ENCODE measurements around the gene SLC35F3.

The SLC35F3 gene

DNA sequence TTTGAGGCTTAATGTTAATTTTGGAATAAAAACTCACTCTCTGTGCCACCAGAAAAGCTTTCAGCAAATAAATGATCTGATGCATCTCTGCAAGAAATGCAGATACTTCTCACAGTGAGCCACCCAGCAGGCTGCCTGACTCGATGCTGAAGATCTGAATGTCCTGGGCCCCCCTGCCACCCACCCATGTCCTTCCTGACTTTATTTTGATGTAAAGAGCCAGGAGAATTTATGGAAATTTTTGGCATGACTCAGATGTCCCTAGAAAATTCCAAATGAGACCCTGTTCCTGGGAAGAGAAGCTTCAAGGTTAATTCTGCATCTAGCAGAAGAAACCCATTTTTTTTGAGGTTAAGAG, 406.0 kb downstream of the SLC35F3 start:
- Histone ChIP-seq H3K4me1 (ENCODE audit: control insufficient read depth, low read length) (no peaks in the 10 kb centered on the region), H3K9me2 (replicated peaks; ENCODE audit: control insufficient read depth, low read length) (no peaks in the 10 kb centered on the region), H3K79me2 (ENCODE audit: control insufficient read depth, low read length) (no peaks in the 10 kb centered on the region), H3K4me3 (ENCODE audit: low read length) (no peak overlapping the region), H4K20me1 (ENCODE audit: control insufficient read depth, insufficient read depth, low read depth, low read length) (no peaks in the 10 kb centered on the region), H3K36me3 (ENCODE audit: control insufficient read depth, low read length) (no peaks in the 10 kb centered on the region), H3K27ac (ENCODE audit: low read depth, low read length) (no peak overlapping the region), H3F3A (ENCODE audit: control insufficient read depth, insufficient read depth) (no peaks in the 10 kb centered on the region), H3K9me3 (ENCODE audit: control insufficient read depth, insufficient read depth, low read length) (no peaks in the 10 kb centered on the region), H3K4me2 (ENCODE audit: low read length) (no peak overlapping the region), H3K27me3 (ENCODE audit: control insufficient read depth, low read length) (peaks cover 17% of the 10 kb centered on the region; the same call in 1 of the 2 replicates)
- TF ChIP-seq EZH2phosphoT487 (IDR thresholded peaks at IDR 0.05; ENCODE audit: borderline replicate concordance, low read length) (no peak), CTCF (IDR thresholded peaks at IDR 0.05; ENCODE audit: low read depth, low read length, poor library complexity, severe bottlenecking) (no peak)

DNA sequence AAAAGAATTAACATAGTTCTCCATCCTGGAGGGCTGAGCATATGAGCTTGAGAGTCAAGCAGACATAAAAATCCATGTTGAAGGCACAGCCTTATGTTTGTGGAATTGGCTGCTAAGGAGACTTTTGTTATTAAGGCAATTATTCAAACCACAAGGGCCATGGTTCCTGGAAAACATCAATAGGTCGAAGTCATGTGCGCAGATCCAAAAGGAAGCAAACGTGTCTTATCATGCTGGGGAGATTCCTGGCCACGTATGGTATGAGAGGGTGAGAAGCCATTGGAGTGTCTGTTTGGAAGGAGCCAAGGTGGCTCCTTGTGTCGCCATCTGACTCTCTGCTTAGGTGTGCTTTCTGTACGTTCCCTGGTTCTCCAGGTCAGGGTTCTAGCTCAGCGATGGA, 406.9 kb downstream of the SLC35F3 start:
- peaks cover 17% of the 10 kb centered on the region; the same call in 1 of the 2 replicates for H3K27me3 ChIP-seq (ENCODE audit: control insufficient read depth, low read length)
- TF ChIP-seq CTCF (IDR thresholded peaks at IDR 0.05; ENCODE audit: low read depth, low read length, poor library complexity, severe bottlenecking) (no peak), EZH2phosphoT487 (IDR thresholded peaks at IDR 0.05; ENCODE audit: borderline replicate concordance, low read length) (no peak)

GRCh38 chr1:234313171-234313570, 408.7 kb downstream of the SLC35F3 start:
- Histone ChIP-seq H3K4me1 (ENCODE audit: control insufficient read depth, low read length) (no peaks in the 10 kb centered on the region), H4K20me1 (ENCODE audit: control insufficient read depth, insufficient read depth, low read depth, low read length) (no peaks in the 10 kb centered on the region), H3K4me2 (ENCODE audit: low read length) (no peak overlapping the region), H3K4me3 (ENCODE audit: low read length) (no peak overlapping the region), H3K9me2 (replicated peaks; ENCODE audit: control insufficient read depth, low read length) (no peaks in the 10 kb centered on the region), H3F3A (ENCODE audit: control insufficient read depth, insufficient read depth) (no peaks in the 10 kb centered on the region), H3K27ac (ENCODE audit: low read depth, low read length) (no peak overlapping the region), H3K9me3 (ENCODE audit: control insufficient read depth, insufficient read depth, low read length) (no peaks in the 10 kb centered on the region), H3K79me2 (ENCODE audit: control insufficient read depth, low read length) (no peaks in the 10 kb centered on the region), H3K36me3 (ENCODE audit: control insufficient read depth, low read length) (no peaks in the 10 kb centered on the region), H3K27me3 (ENCODE audit: control insufficient read depth, low read length) (peaks cover 17% of the 10 kb centered on the region; the same call in 1 of the 2 replicates)
- TF ChIP-seq CTCF (IDR thresholded peaks at IDR 0.05; ENCODE audit: low read depth, low read length, poor library complexity, severe bottlenecking): no peak
- TF ChIP-seq EZH2phosphoT487 (IDR thresholded peaks at IDR 0.05; ENCODE audit: borderline replicate concordance, low read length): no peak

More for the DNA sequence above, 406.9 kb downstream of the SLC35F3 start:
- Histone ChIP-seq H3F3A (ENCODE audit: control insufficient read depth, insufficient read depth) (no peaks in the 10 kb centered on the region), H3K9me2 (replicated peaks; ENCODE audit: control insufficient read depth, low read length) (no peaks in the 10 kb centered on the region), H4K20me1 (ENCODE audit: control insufficient read depth, insufficient read depth, low read depth, low read length) (no peaks in the 10 kb centered on the region), H3K4me2 (ENCODE audit: low read length) (no peak overlapping the region), H3K9me3 (ENCODE audit: control insufficient read depth, insufficient read depth, low read length) (no peaks in the 10 kb centered on the region), H3K36me3 (ENCODE audit: control insufficient read depth, low read length) (no peaks in the 10 kb centered on the region), H3K4me1 (ENCODE audit: control insufficient read depth, low read length) (no peaks in the 10 kb centered on the region), H3K27ac (ENCODE audit: low read depth, low read length) (no peak overlapping the region), H3K79me2 (ENCODE audit: control insufficient read depth, low read length) (no peaks in the 10 kb centered on the region), H3K4me3 (ENCODE audit: low read length) (no peak overlapping the region)
